HG02678 (cell line): Measurements from ENCODE around the gene SEBOX.
A peak's percentile ranks its signal among the peaks of the same experiment; 100 is the strongest.
"Not testable (repeated sequence)": the region's sequence is repeated elsewhere in the genome, so short reads cannot be mapped to it uniquely, and the experiment has no call there.

ENCODE experiments used
- ATAC-seq: cut with Tn5 transposase; IDR thresholded peaks from one replicate; pipeline ENCODE4 v1.9.1; 2021; ENCODE audit warnings: mild to moderate bottlenecking, moderate library complexity; ENCODE audit not compliant: unreplicated experiment

SEBOX gene

GRCh38 chr17:28342313-28342712 is 22.7 kb downstream of the SEBOX start:
- ATAC-seq = no peak

- no peak for ATAC-seq
Measured at GRCh38 chr17:28341516-28341915, 23.5 kb downstream of the SEBOX start.

- no peak for ATAC-seq
Measured at GRCh38 chr17:28340374-28340773, 24.6 kb downstream of the SEBOX start.

- ATAC-seq = no peak
Measured at GRCh38 chr17:28339431-28339830, 25.6 kb downstream of the SEBOX start.

- ATAC-seq = not testable (repeated sequence)
Measured at GRCh38 chr17:28338769-28339212, 26.2 kb downstream of the SEBOX start.

- ATAC-seq = no peak
Measured at GRCh38 chr17:28338056-28338768, 26.8 kb downstream of the SEBOX start.

GRCh38 chr17:28335959-28336871 is 28.8 kb downstream of the SEBOX start:
- no peak for ATAC-seq

- peak; percentile 95 for ATAC-seq
Measured at GRCh38 chr17:28335201-28335958, 29.6 kb downstream of the SEBOX start, which contains the start of the genes IFT20 and TNFAIP1. IFT20 (minus strand) TSS chr17:28335472; CDS start chr17:28331985, 3,487 bp downstream. TNFAIP1 (plus strand) TSS chr17:28335761; CDS start chr17:28339522, 3,761 bp downstream.

GRCh38 chr17:28334666-28335200 is 30.3 kb downstream of the SEBOX start:
- no peak for ATAC-seq

- no peak for ATAC-seq
Measured at GRCh38 chr17:28334171-28334570, 30.8 kb downstream of the SEBOX start.

GRCh38 chr17:28333083-28333746 is 31.8 kb downstream of the SEBOX start:
- no peak for ATAC-seq

GRCh38 chr17:28331891-28332420 is 33.0 kb downstream of the SEBOX start:
- no peak for ATAC-seq

- ATAC-seq = no peak
Measured at GRCh38 chr17:28330671-28331070, 34.3 kb downstream of the SEBOX start.

- no peak for ATAC-seq
Measured at GRCh38 chr17:28328325-28328724, 36.7 kb downstream of the SEBOX start.

GRCh38 chr17:28327709-28328108 is 37.3 kb downstream of the SEBOX start:
- no peak for ATAC-seq

GRCh38 chr17:28327031-28327607 is 37.9 kb downstream of the SEBOX start:
- no peak for ATAC-seq

- no peak for ATAC-seq
Measured at GRCh38 chr17:28326114-28326513, 38.9 kb downstream of the SEBOX start.

GRCh38 chr17:28325211-28325610 is 39.8 kb downstream of the SEBOX start:
- ATAC-seq = no peak

GRCh38 chr17:28324781-28325180 is 40.2 kb downstream of the SEBOX start:
- no peak for ATAC-seq
